GM19025 (cell line): ENCODE measurements around the gene ZNF594.
"Not testable (repeated sequence)": the region's sequence is repeated elsewhere in the genome, so short reads cannot be mapped to it uniquely, and the experiment has no call there.

Experiments used
- ATAC-seq: cut with Tn5 transposase; IDR thresholded peaks from one replicate; pipeline ENCODE4 v1.9.1; 2021; ENCODE audit warnings: mild to moderate bottlenecking, low read depth, moderate library complexity; ENCODE audit not compliant: unreplicated experiment

Gene ZNF594

DNA sequence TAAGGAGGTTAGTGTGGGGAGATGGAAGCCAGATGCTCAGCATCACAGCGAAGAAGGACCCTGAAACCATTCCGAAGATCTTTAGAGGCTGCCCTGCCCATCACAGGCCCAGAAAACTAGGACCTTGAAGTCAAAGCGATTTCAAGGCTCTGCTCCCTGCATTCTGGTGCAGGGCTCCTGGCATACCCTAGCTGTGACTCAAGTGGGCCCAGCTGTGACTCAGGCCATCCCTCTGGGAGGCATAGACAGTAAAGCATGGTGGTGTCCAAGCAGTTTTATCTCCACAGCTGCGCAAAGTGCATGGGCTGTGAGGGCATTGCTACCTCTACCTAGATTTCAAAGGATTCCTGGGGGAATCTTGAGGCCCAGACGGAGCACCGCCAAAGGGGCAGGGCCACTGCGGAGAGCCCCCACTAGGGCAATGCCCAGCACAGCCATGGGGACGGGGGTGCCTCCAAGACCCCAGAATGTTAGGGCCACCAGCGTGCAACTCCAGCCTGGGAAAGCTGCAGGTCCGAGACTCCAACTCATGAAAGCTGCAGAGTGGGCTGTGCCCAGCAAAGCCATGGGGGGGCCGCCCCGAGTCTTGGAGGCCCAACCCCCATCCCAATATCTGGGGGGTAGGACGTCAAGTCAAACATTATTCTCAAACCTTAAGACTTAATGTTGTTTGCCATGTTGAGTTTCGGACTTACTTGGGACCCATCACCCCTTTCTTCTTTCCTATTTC is 11.7 kb upstream of the ZNF594 start:
- no peak for ATAC-seq

DNA sequence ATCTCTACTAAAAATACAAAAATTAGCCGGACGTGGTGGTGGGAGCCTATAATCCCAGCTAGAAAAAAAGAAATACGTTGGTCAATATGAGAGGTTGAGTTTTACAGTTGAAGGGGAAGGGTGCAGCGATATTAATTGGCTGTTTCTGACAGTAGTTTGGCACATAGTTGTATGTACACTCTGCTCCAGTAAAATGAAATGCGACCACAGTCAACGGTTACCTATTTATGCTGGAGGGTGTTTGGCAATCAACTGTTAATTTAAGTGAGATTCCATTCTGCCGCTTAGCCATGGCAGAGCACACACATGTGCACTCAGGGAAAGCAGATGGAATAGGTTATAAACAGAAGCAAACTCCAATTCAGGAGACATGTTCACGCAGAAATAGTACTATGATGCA is 9.3 kb upstream of the ZNF594 start:
- ATAC-seq = no peak

DNA sequence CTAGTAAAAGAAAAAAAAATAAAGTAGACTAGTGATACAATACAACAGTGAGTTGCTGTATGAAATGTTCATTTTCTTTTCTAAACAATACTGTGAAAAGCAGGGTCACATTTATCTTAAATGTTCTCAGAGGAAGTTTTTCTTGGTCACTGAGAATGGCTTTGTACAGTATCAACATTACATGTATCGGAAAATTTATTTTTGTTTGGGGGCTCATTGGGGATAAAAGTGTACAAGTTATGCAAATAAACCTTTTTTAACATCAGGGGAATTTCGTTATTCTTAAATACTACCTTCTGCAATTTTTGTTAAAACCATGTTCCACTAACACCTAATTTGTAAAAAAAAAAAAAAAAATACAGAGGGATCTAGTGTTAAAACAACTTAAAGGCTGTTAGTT is 8.7 kb upstream of the ZNF594 start:
- ATAC-seq = no peak

DNA sequence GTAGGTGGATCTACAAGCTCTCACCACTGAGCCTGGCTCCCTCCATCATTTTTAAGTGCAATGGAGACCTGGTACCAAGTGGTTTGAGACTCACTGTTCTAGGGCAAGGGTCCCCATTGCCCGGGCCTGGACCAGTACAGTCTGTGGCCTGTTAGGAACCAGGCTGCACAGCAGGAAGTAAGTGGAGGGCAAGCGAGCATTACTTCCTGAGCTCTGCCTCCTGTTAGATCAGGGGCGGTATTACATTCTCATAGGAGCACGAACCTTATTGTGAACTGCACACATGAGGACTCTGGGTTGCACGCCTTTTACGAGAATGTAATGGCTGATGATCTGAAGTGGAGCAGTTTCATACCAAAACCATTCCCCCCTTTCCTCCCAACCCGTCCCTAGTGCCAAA is 6.8 kb upstream of the ZNF594 start:
- no peak for ATAC-seq

DNA sequence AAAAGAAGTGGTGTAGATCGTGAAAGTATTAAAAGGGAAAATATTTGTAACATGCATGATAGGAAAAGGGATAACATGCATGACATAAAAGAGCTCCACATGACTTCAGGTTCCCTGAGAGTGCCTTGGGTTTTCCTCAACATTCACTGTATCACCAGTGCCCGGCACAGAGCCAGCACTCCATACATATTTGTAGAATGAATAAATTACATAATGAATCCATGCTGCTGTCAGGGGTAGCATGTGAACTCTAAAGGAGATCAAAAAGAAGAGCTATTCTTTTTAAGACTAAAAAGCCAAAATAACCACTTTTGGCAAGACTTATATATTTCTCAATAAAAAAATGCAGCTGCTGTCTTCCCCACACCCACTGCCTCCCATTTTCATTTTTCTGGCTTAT is 2.7 kb upstream of the ZNF594 start:
- no peak for ATAC-seq

DNA sequence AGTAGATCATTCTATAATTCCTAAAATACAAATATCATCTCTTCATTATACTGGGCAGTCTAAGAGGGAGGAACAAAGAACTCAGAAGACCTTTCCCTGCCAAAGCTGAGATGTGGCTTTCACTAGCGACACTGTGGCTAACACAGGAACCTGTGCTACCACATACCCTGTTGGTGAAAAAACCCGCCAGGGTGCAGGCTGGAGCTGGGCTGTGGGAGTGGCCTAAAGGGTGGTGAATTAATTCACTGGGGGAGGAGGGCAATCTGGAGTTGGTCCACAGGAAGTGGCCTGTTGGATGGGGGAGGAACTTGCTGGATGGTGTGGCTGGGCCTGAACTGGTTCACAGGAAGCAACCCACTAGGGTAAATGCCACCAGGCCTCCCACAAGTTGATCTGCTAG is 7.4 kb downstream of the ZNF594 start:
- ATAC-seq = no peak

DNA sequence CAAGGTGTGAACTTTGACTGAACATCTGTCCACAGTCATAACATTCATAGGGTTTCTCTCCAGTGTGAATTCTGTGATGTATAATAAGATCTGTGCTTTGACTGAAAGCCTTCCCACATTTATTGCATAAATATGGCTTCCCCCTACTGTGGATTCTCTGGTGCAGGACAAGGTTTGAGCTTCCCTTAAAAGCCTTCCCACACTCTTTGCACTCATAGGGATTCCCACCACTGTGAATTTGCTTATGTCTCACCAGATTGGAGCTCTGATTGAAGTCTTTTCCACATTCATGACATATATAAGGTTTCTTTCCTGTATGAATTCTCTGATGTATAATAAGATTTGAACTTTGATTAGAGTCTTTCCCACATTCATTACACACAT is 8.3 kb downstream of the ZNF594 start:
- no peak for ATAC-seq

DNA sequence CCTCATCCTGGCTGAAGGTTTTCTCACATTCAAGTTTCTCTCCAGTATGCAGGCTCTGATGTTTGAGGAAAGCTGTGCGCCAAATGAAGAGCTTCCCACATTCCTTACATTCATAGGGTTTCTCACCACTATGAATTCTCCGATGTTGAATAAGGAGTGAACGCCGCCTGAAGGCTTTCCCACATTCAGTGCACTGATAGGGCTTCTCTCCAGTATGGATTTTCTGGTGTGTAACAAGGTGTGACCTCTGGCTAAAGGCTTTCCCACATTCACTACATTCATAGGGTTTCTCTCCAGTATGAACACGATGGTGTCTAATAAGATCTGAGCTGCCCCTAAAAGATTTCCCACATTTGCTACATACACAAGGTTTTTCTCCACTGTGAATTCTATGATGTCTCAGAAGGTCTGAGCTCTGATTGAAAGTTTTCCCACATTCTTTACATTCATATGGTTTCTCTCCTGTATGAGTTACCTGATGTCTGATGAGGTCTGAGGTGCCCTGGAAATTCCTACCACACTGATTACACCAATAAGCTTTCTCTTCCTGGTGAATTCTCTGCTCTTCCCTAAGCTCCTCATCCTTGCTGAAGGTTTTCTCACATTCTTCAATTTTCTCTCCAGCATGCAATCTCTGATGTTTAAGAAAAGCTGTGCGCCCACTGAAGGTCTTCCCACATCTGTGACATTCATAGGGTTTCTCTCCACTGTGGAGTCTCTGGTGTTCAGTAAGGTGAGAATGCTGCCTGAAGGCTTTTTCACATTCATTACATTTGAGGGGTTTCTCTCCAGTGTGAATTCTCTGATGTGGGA is 8.9 kb downstream of the ZNF594 start:
- no peak for ATAC-seq

DNA sequence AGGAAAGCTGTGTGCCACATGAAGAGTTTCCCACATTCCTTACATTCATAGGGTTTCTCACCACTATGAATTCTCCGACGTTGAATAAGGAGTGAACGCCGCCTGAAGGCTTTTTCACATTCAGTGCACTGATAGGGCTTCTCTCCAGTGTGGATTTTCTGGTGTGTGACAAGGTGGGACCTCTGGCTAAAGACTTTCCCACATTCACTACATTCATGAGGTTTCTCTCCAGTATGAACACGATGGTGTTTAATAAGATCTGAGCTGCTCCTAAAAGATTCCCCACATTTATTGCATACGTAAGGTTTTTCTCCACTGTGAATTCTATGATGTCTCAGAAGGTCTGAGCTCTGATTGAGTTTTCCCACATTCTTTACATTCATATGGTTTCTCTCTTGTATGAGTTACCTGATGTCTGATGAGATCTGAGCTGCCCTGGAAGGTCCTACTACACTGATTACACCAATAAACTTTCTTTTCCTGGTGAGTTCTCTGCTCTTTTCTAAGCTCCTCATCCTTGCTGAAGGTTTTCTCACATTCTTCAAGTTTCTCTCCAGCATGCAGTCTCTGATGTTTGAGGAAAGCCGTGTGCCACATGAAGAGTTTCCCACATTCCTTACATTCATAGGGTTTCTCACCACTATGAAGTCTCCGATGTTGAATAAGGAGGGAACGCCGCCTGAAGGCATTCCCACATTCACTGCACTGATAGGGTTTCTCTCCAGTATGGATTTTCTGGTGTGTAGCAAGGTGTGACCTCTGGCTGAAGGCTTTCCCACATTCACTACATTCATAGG is 10.0 kb downstream of the ZNF594 start:
- ATAC-seq = no peak

DNA sequence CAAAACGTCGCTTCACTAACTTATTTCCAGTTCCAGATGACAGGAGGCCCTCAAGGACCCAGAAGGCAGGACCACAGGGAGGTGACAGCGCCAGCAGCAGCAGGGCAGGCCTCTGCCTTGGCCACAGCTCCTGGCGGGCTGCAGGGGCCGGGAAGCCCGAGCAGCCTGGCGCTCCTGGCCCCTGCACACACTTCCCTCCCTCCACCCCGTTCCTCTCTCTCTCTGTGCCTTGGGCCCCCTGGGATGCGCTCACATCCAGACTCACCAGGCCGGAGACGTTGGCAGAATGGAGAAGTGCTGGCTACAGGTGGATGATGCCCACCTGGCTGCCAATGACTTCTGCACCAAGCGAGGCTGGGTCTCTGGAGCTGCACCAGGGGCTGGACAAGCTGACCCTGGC is 12.7 kb downstream of the ZNF594 start:
- ATAC-seq = no peak

DNA sequence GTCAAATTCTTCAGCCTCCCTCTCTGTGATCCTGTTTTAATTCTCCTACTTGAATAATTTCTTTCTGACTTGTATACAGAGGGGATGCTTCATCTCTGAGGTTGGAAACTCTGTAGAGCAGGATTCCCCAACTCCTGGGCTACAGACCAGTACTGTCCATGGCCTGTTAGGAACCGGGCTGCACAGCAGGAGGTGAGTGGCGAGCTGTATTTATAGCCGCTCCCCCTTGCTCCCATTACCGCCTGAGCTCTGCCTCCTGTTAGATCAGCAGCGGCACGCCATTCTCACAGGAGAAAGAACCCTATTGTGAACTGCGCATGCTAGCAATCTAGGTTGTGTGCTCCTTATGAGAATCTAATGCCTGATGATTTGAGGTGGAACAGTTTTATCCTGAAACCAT is 16.6 kb downstream of the ZNF594 start:
- ATAC-seq = not testable (repeated sequence)

DNA sequence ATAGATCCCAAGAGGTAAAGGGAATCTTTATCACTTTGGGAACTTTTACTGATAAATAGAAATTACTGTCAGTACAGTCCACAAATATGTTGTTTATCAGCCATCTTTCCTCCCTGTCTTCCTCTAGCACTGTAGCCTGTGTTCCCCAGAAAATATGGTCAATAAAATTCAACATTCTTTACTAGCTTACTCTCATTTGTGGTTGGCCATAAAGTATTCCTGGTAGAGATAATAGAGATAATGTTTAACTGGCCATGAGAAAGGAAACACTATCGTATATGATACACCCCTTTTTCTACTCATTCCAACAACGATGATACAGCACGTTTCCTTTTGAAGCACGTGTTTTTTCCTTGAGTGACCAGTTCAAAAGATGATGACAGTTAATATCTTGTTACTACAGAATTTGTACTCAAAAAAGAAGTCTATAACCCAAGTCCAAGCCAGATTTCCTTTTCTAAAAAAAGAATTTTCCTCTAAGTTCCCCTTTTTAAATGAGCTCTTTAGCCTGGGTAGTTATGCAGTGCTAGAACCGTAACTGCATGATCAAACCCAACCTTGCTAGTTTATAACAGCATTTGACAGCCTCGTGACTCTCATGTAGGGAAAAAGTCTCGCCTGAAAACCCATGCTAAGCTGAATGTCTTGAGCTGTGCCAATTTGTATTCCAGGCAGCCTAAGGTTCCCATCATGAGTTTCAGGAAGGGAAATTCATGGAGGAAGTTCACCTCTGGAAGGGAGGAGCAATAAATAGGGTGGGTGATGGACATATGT is 25.7 kb downstream of the ZNF594 start:
- ATAC-seq = not testable (repeated sequence)

DNA sequence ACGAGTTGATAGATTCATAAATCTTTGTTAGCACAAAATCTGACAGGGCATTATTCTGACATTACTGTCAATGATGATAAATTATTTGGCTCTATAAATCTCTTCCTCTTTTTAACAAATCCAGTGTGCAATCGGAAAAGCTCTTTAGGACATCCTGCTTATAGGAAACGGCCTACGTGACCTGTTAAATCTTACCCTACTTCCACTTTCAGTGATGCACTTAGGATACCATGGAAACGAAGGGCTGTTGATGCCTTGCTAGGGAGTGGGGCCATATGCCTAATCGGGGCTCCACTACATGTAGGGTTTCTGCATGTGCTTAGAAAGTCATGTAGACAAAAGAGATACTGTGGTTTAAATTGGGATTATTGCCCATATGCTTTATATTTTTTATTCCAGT is 27.2 kb downstream of the ZNF594 start:
- ATAC-seq = no peak

DNA sequence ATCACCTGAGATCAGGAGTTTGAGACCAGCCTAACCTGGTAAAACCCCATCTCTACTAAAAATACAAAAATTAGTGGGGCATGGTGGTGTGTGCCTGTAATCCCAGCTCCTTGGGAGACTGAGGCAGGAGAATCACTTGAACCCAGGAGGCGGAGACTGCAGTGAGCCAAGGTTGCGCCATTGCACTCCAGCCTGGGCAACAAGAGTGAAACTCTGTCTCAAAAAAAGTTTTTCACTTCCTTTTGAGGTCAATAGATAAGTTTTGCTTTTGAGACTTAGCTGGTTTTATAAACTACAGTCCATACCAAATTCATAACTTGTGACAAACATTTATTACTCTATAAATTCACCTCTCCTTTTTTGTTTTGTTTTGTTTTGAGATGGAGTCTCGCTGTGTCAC is 29.9 kb downstream of the ZNF594 start:
- not testable (repeated sequence) for ATAC-seq

DNA sequence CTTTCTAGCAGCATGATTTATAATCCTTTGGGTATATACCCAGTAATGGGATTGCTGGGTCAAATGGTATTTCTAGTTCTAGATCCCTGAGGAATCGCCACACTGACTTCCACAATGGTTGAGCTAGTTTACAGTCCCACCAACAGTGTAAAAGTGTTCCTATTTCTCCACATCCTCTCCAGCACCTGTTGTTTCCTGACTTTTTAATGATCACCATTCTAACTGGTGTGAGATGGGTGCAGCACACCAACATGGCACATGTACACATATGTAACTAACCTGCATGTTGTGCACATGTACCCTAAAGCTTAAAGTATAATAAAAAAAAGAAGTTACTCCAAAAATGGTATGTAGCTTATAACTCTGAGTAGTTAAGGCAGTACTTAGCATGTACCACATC is 31.0 kb downstream of the ZNF594 start:
- not testable (repeated sequence) for ATAC-seq

DNA sequence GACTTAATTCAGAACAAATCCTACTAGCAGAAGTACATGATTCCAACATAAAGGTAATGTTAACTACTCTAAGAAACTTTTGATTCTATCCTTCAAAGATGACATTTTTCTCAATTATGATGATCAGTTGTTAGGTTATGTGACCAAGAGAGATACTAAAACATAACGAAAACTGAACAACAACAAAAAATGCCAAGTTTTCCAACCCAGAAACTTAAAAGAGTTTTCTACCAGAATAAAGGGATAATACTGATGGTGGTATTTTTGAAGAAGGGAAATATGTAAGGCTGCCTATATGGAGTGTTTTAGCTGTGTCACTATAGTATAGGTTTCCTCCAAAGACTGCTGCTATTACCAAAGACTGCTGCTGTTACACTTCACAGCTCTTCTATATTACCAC is 45.5 kb downstream of the ZNF594 start:
- ATAC-seq = not testable (repeated sequence)

DNA sequence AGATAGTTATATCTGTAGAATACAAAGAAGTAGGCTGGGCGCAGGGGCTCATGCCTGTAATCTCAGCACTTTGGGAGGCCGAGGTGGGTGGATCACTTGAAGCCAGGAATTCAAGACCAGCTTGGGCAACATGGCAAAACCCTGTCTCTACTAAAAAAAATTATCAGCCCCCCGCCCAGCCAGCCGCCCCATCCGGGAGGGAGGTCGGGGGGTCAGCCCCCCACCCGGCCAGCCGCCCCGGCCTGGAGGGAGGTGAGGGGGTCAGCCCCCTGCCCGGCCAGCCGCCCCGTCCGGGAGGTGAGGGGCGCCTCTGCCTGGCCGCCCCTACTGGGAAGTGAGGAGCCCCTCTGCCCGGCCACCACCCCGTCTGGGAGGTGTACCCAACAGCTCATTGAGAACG is 48.8 kb downstream of the ZNF594 start:
- not testable (repeated sequence) for ATAC-seq

DNA sequence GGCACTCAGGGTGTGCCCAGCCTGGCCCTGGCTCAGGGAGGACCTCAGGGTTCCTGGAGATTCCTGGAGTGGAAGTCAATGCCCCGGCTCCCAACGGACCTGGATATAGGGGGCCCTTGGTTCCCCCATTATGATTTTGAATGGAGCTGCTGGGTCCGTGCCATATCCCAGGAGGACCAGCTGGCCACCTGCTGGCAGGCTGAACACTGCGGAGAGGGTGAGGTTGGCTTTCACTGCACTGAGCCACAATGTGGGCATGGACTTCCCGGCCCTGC is 52.3 kb downstream of the ZNF594 start:
- ATAC-seq = no peak

DNA sequence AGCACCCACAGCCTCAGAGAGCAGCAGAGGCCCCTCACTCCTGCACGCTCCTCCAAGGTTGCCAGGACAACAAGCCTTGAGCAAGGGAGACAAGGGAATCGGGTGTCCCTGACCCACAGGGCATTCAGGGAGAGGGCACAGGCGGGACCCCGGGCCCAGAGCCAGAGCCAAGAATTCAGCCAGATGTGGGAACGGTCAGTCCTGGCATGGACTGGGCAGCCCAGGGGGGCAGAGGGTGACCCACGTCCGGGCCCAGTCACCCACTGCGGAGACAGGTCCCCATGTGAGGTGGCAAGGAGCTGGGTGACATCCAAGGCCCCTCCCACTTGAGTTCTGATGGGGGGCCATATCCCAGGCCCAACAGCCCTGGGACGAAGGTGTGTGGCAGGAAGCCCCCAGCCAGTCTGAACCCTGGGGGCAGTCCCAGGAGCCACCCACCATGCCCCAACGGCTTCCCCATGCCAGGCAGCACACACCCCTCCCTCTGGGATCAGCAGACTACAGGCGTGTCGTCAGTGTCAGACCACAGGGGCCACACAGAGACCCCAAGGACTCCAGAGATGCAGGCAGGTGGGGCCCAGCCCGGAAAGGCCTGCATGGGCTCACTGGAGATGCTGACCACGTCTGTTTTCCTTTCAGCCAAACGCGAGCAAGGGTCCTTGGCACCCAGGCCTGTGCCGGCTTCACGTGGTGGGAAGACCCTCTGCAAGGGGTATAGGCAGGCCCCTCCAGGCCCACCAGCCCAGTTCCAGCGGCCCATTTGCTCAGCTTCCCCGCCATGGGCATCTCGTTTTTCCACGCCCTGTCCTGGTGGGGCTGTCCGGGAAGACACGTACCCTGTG is 52.8 kb downstream of the ZNF594 start:
- no peak for ATAC-seq

DNA sequence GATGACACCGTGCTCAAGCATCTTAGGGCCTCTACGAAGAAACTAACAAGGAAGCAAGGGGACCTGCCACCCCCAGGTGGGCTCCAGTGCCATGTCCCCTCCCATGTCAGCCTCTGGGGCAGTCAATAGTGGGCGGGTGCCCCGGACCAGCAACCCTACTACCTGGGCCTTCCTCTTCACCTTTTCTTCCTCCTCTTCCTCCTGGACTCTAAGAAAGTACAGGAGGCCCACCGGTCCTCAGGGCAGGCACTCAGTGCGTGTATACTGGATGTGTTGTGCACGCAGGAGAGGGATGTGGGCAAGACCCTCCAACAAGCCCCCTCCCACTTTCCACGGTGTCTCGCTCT is 53.5 kb downstream of the ZNF594 start:
- not testable (repeated sequence) for ATAC-seq
